Placental pericyte (primary cell): ENCODE results near the gene SDSL. TPM values are rescaled to one million over a fixed set of nuclear protein-coding genes. Genes with fewer than 3 reads are reported as not detected.

Experiments used
- total RNA-seq: library from RNA; depleted of rRNA; stranded (reverse); fragments of >200 nt; gene quantifications from 2 replicates; pipeline ENCODE4 v1.2.3, GENCODE V29; 2012

SDSL gene
- 2.1 and 3.5 TPM in 2 replicates for total RNA-seq

GRCh38 chr12:113422030-113422885 lies at the start of gene SDSL:
SDSL (plus strand) TSS chr12:113422380; CDS start chr12:113427983, 5,603 bp downstream.

GRCh38 chr12:113403435-113404415 lies 18.5 kb upstream of the SDSL start, which contains the start of gene SDS:
SDS (minus strand) TSS chr12:113403887; CDS start chr12:113399708, 4,179 bp downstream.

GRCh38 chr12:113471619-113472171 lies 49.5 kb downstream of the SDSL start, which contains the start of gene LHX5:
LHX5 (minus strand) TSS chr12:113471871; CDS start chr12:113471498, 373 bp downstream.

Other genes with a start within 250 kb of the SDSL start
- 40.9 and 58.7 TPM in 2 replicates for gene DDX54, start 236.9 kb upstream of the SDSL start, total RNA-seq
- 16.6 and 33.6 TPM in 2 replicates for gene RITA1, start 236.7 kb upstream of the SDSL start, total RNA-seq
- 42.9 and 56.5 TPM in 2 replicates for gene TPCN1, start 200.9 kb upstream of the SDSL start, total RNA-seq
- gene SLC8B1, start 87.3 kb upstream of the SDSL start, total RNA-seq = 11.2 and 18.6 TPM in 2 replicates
- 30.8 and 38.7 TPM in 2 replicates for gene PLBD2, start 63.8 kb upstream of the SDSL start, total RNA-seq
- not detected in 2 replicates for gene SDS, start 18.5 kb upstream of the SDSL start, total RNA-seq
- gene LHX5, start 49.5 kb downstream of the SDSL start, total RNA-seq = not detected in 2 replicates